NCI-H2029 (cell line): ENCODE results near the gene THBS4.

Experiments used
- DNase-seq: peaks from one replicate; lab custom pipeline; 2025; lab: John Stamatoyannopoulos, UW

THBS4 gene

GRCh38 chr5:80034962-80035821, at the start of gene THBS4:
Gene THBS4 (plus strand): TSS chr5:80035348. CDS start chr5:80035538, 190 bp downstream.
- DNase-seq = no peak

GRCh38 chr5:79986260-79986659, 48.9 kb upstream of the THBS4 start:
- no peak for DNase-seq

DNA sequence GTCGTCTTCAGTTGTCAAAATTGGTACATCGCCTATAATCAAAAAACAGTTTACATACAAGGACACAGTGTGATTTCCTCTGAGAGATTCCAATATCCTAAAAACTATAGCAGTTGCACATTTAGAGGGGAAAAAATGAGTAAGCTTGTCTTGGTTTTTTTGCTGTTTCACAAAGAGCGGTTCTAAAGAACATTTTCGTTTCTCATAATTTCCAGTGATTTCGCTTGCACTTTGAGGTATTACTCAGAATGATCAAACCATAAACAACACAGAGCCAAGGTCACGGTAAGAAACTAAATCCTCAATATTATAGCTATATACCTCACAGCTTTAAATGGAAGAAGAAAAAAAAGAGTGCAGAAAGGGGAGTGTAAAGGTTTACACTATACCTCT, 44.9 kb upstream of the THBS4 start:
- DNase-seq = no peak

- DNase-seq = peak; percentile 77
These were observed 44.3 kb upstream of the THBS4 start, which contains the start of gene MTX3 for GRCh38 chr5:79990598-79991507. Gene MTX3 (minus strand): TSS chr5:79991262. CDS start chr5:79991238, 24 bp downstream.

DNA sequence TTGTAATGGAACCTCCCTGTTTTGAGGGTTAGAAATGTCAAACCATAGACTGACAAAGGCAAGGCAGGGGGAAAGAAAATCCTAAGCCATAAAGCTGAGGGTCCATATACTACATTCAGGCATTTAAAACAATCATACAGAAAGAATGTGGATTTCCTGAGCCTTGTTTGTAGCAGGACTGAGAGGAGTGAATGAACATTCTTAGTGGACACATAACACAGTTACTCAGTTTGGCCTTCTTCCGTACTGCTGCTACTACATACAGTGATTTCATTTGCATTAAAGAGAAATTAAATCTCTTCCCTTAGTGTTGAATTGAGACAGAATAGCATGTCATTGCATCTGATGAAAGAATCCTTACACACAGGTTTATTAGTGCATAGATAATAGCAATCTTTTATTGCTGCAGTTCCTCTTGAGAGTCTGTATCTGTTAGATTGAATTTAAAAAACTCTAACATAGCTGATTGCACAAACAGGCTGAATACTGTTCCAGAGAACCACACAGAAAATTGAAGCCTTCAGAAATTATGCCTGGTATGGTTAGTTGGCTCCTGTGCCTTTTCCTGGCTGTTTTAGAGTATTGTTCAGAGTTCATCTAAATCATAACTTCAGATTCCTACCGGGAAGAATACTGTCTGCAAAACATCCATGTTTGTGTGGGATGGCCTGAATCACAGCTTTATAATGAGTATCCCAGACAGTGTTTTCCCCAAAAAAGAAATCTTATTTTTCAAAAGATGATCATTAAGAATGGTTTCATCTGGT, 42.1 kb upstream of the THBS4 start:
- DNase-seq = no peak

GRCh38 chr5:79999722-80000121, 35.4 kb upstream of the THBS4 start:
- DNase-seq = no peak

DNA sequence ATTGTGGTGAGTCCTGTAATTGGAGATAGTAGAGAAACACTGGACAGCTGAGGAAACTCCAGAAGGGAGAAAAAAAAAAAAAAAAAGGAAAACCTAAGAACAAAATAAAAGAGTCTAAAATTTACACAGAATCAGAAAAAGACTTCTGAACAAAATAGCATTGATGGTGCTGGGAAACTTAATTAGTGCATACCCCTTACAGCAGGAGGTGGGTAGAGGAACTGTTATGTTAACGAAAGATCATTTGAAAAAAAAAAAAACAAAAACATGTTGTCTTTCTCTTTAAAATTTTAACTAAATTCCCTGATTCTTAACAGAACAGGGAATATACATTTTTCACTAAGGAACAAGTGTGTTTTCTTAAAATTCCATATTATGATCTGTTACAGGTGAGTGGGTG, 32.5 kb upstream of the THBS4 start:
- DNase-seq = no peak

- no peak for DNase-seq
These were observed 26.0 kb upstream of the THBS4 start for GRCh38 chr5:80008995-80009765.

- DNase-seq = no peak
These were observed 24.3 kb upstream of the THBS4 start for GRCh38 chr5:80010754-80011392.

- no peak for DNase-seq
These were observed 10.1 kb upstream of the THBS4 start for GRCh38 chr5:80025069-80025468.

GRCh38 chr5:80026841-80027240, 8.3 kb upstream of the THBS4 start:
- DNase-seq = no peak

GRCh38 chr5:80031109-80031508, 4.0 kb upstream of the THBS4 start:
- no peak for DNase-seq

GRCh38 chr5:80033513-80033912, 1.6 kb upstream of the THBS4 start:
- no peak for DNase-seq

DNA sequence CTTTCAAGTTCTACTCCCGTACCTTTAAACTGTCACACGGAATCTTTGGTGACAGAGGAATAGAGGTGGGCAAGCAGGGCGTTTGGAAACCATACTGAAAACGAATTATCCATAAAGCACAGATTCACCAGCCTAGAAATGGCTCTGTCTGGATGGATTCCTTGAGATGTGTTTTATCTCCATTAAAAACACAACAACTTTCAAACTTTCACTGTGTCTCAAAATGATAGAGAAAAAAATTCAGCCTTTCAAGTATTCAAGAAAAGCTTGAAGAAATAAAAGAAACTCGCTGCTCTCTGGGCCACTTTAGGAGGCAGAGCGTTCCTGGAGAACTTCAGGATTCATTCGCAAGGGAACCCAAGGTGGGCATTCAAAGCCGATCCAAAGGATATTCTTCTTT, 589 bp upstream of the THBS4 start:
- no peak for DNase-seq

- DNase-seq = no peak
These were observed 691 bp downstream of the THBS4 start for GRCh38 chr5:80035839-80036238.

GRCh38 chr5:80036615-80037014, 1.5 kb downstream of the THBS4 start:
- DNase-seq = no peak

DNA sequence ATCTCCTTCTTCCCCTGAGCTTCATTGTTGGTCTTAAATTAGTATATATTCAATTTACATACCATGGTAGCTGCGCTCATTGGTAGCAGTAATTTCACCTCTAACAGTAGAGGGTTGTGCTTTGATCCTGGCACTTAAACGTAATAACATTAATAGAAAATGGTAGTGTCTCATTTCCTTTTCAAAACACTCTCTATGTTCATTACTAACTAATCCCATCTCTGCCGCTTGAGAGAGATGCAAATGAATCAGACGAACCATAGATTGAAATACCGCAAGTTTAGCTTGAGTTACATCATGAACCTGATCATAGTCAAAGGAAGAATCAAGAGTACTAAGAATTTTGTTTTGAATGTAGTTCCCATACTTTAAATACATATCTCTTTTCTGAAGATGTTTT, 2.2 kb downstream of the THBS4 start:
- no peak for DNase-seq

DNA sequence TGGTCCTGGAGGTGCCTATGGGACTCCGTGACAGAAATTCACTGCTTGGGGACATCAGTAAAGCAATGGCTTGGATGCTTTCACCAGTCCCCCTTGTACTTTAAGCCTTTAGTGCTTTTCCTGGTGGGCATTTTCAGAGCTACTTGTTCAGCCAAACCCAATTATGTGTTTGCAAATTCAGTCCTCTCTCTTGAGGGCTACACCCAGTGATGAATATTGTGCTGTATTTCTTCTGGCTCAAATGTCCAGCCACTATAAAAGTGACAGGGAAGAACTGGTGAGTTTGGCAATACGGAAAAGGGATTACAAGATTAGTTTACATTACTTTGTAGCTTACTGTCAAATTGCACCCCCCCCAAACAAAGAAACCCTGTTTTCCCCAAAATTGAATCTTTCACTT, 4.5 kb downstream of the THBS4 start:
- no peak for DNase-seq

- DNase-seq = no peak
These were observed 6.4 kb downstream of the THBS4 start for GRCh38 chr5:80041527-80041926.

DNA sequence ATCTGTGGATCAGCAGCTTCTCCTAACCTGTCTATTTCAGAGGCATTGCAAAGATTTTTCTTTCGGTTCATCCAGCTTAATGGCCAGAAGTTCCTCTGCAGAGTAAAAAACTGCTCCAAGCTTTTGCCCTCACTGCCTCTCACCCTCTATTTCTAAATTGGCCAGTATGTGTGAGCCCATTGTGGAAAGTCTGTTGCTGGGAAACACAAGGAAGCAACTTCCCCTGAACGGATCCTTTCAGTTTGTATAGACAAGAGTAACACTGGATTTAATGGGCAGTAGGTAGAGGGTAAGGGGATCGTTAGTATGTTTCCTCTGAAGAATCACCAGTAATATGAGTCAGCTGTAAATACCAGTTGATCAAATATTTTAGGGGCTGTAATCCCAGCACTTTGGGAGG, 7.2 kb downstream of the THBS4 start:
- DNase-seq = no peak

GRCh38 chr5:80043187-80043586, 8.0 kb downstream of the THBS4 start:
- DNase-seq = no peak
